GM12878 (cell line): Measurements from ENCODE around the gene CNKSR3. TPM values are rescaled to one million over a fixed set of nuclear protein-coding genes. Genes with fewer than 3 reads are reported as not detected.

ENCODE experiments used
- ATAC-seq: fragments of 200-7000 bp; cut with Tn5 transposase; 3 replicates; pipeline ENCODE4 v1.9.1; 2020; ENCODE audit warnings: mild to moderate bottlenecking, moderate library complexity
- BruUV-seq: library from RNA; stranded (reverse); fragments of 400-500 nt; replicated peaks from 2 replicates; lab custom pipeline; 2021; lab: Mats Ljungman, UMichigan
- CTCF ChIA-PET: fragments of 300-600 bp; sonication (Branson Sonifier 250); formaldehyde crosslinking; extraction: SDS; loops from one replicate; lab custom pipeline; 2021; ENCODE audit warnings: inconsistent platforms; lab: Yijun Ruan, JAX
- POLR2A ChIA-PET: fragments of 350-600 bp; formaldehyde crosslinking; extraction: SDS; loops from one replicate; lab custom pipeline; 2021; ENCODE audit warnings: inconsistent platforms; lab: Charles Lee
- RAD21 ChIA-PET: fragments of 300-600 bp; sonication (Branson Sonifier 250); formaldehyde crosslinking; loops from one replicate; lab custom pipeline; 2023; ENCODE audit warnings: antibody characterized with exemption; ENCODE audit not compliant: unreplicated experiment; lab: Charles Lee
- SMC1A ChIA-PET: fragments of 300-600 bp; sonication (Branson Sonifier 250); formaldehyde crosslinking; loops from one replicate; lab custom pipeline; 2023; ENCODE audit not compliant: unreplicated experiment, uncharacterized antibody; lab: Charles Lee
- DNase-seq: peaks from one replicate; pipeline ENCODE4 v3.0.0-alpha.2; 2011; ENCODE audit warnings: low read depth, low spot score
- FAIRE-seq: peaks from 3 replicates; lab custom pipeline; 2011; peaks lifted over from hg19 to GRCh38; lab: Jason Lieb, UNC
- H2AFZ ChIP-seq: 2 replicates; pipeline ENCODE4 v1.6.0; 2011; ENCODE audit warnings: low read depth, low read length, control low read depth; ENCODE audit not compliant: control insufficient read depth
- H3K27ac ChIP-seq: 2 replicates; pipeline ENCODE4 v1.5.1; 2011; ENCODE audit warnings: control low read depth; ENCODE audit not compliant: control insufficient read depth, insufficient read depth
- H3K27me3 ChIP-seq, 2 experiments: replicated peaks in 1 of 2; 2 replicates each; pipeline versions ENCODE4 v1.6.0 to v1.6.1; 2011; ENCODE audit warnings: low read length in 1 of 2; ENCODE audit not compliant: control insufficient read depth in 2 of 2, insufficient read depth in 2 of 2
- H3K36me3 ChIP-seq, 2 experiments: 2 replicates each; pipeline ENCODE4 v1.5.1; 2011; ENCODE audit warnings: low read length in 1 of 2; ENCODE audit not compliant: control insufficient read depth in 2 of 2, insufficient read depth in 2 of 2
- H3K4me1 ChIP-seq: 2 replicates; pipeline ENCODE4 v1.6.1; 2011; ENCODE audit warnings: mild to moderate bottlenecking, low read length, moderate library complexity, mixed read lengths; ENCODE audit not compliant: control insufficient read depth, insufficient read depth
- H3K4me2 ChIP-seq: 2 replicates; pipeline ENCODE4 v1.6.0; 2011; ENCODE audit warnings: control low read depth; ENCODE audit not compliant: control insufficient read depth, insufficient read depth
- H3K4me3 ChIP-seq: fragments of 200-600 bp; sonication (generic); 2 replicates; pipeline ENCODE4 v1.5.1; 2016
- H3K79me2 ChIP-seq: 2 replicates; pipeline ENCODE4 v1.6.0; 2011; ENCODE audit warnings: low read length; ENCODE audit not compliant: control insufficient read depth, insufficient read depth
- H3K9ac ChIP-seq: 2 replicates; pipeline ENCODE4 v1.8.0; 2011; ENCODE audit warnings: low read length, control low read depth, mixed read lengths; ENCODE audit not compliant: control insufficient read depth, insufficient read depth
- H3K9me3 ChIP-seq: replicated peaks from 3 replicates; pipeline ENCODE4 v1.5.1; 2011; ENCODE audit warnings: mild to moderate bottlenecking, low read length; ENCODE audit not compliant: control insufficient read depth, insufficient read depth
- H4K20me1 ChIP-seq: 2 replicates; pipeline ENCODE4 v1.6.0; 2011; ENCODE audit not compliant: control insufficient read depth, insufficient read depth
- BHLHE40 ChIP-seq, 2 experiments: fragments of 450-650 bp in 1 of 2; IDR thresholded peaks; 2 replicates each; pipeline ENCODE4 v1.6.1; 2011 to 2017; ENCODE audit warnings: low read depth in 2 of 2, borderline replicate concordance in 1 of 2, improper control_type of control experiment in 1 of 2, low read length in 1 of 2, mild to moderate bottlenecking in 1 of 2
- CHD1 ChIP-seq: IDR thresholded peaks from 2 replicates; pipeline ENCODE4 v1.6.1; 2012; ENCODE audit warnings: low read depth, low read length, improper control_type of control experiment
- CREB1 ChIP-seq: IDR thresholded peaks from 2 replicates; pipeline ENCODE4 v1.6.1; 2012; ENCODE audit warnings: low read depth, mild to moderate bottlenecking, inconsistent platforms
- GATAD2B ChIP-seq: fragments of 450-650 bp; conservative IDR thresholded peaks from 2 replicates; pipeline ENCODE4 v1.6.1; 2017; ENCODE audit warnings: low read depth, mild to moderate bottlenecking, moderate library complexity
- LARP7 ChIP-seq: fragments of 450-650 bp; IDR thresholded peaks from 2 replicates; pipeline ENCODE4 v1.6.1; 2017; ENCODE audit warnings: mild to moderate bottlenecking
- MTA3 ChIP-seq: IDR thresholded peaks from 2 replicates; pipeline ENCODE4 v1.6.1; 2012; ENCODE audit warnings: low read length, inconsistent platforms, borderline replicate concordance
- NBN ChIP-seq: fragments of 450-650 bp; IDR thresholded peaks from 2 replicates; pipeline ENCODE4 v1.6.1; 2016
- NFXL1 ChIP-seq: fragments of 450-650 bp; IDR thresholded peaks from 2 replicates; pipeline ENCODE4 v1.6.1; 2017; ENCODE audit warnings: antibody characterized with exemption, mild to moderate bottlenecking, borderline replicate concordance
- PAX8 ChIP-seq: fragments of 450-650 bp; IDR thresholded peaks from 2 replicates; pipeline ENCODE4 v1.6.1; 2017; ENCODE audit warnings: mild to moderate bottlenecking, moderate library complexity
- RBBP5 ChIP-seq: fragments of 200-600 bp; sonication (generic); conservative IDR thresholded peaks from 2 replicates; pipeline ENCODE4 v1.6.1; 2016
- TCF7 ChIP-seq: IDR thresholded peaks from 2 replicates; pipeline ENCODE4 v1.6.1; 2014; ENCODE audit warnings: antibody characterized with exemption, borderline replicate concordance
- ZNF622 ChIP-seq: fragments of 450-650 bp; IDR thresholded peaks from 2 replicates; pipeline ENCODE4 v1.6.1; 2017; ENCODE audit warnings: mild to moderate bottlenecking, inconsistent platforms
- WGBS: methylation state at CpG from one replicate; pipeline ENCODE4 v1.1.6; 2016; ENCODE audit warnings: low lambda C conversion rate; ENCODE audit not compliant: insufficient replicate concordance, insufficient coverage; ENCODE audit errors: missing lambda C conversion rate; 5-methylcytosine and 5-hydroxymethylcytosine counted together
- in situ Hi-C: fragments of 300-500 bp; cut with MboI; formaldehyde crosslinking; loops from 9 replicates; pipeline ENCODE4 v1.14.3; 2018; ENCODE audit warnings: mixed read lengths
- intact Hi-C: fragments of 100-400 bp; cut with micrococcal nuclease; formaldehyde crosslinking; loops from one replicate; pipeline ENCODE4 v1.14.2; 2022; ENCODE audit not compliant: unreplicated experiment
- polyA plus RNA-seq, 11 experiments: library from polyadenylated mRNA; depleted of rRNA in 4 of 11; unstranded in 6 of 11; stranded (reverse) in 5 of 11; fragments of >200 nt; fragmentation: Nextera tagmentation in 4 of 11; fragmentation: Illumina TruSeq in 1 of 11; extraction: Ambion mirVana in 4 of 11; extraction: Trizol in 1 of 11; gene quantifications; 1 replicate in 1 of 11; 2 replicates in 10 of 11; pipeline versions ENCODE4 v1.2.1 to v1.2.3, GENCODE V29; 2011 to 2016; ENCODE audit warnings: inconsistent platforms in 2 of 11, missing spikeins in 2 of 11, low read depth in 1 of 11
- total RNA-seq, 4 experiments: library from RNA; depleted of rRNA in 3 of 4; stranded (reverse); fragments of >200 nt in 3 of 4; fragmentation: Illumina TruSeq in 1 of 4; extraction: Trizol in 1 of 4; gene quantifications; 2 replicates each; pipeline versions ENCODE4 v1.2.1 to v1.2.3, GENCODE V29; 2013 to 2021
- TF ChIP-seq, protein P1 (sequence below): IDR thresholded peaks from 2 replicates; pipeline ENCODE4 v1.6.1; 2011; ENCODE audit warnings: borderline replicate concordance, low read depth, mild to moderate bottlenecking, moderate library complexity, mixed read lengths, low read length; ENCODE audit not compliant: insufficient read depth; ENCODE audit errors: extremely low read length
- TF ChIP-seq, protein P2 (sequence below): fragments of 450-650 bp; IDR thresholded peaks from 2 replicates; pipeline ENCODE4 v1.6.1; 2017; ENCODE audit warnings: mild to moderate bottlenecking, moderate library complexity
- TF ChIP-seq, protein P3 (sequence below): fragments of 150-350 bp; IDR thresholded peaks from 2 replicates; pipeline ENCODE4 v1.6.1; 2014; ENCODE audit warnings: mild to moderate bottlenecking, low read depth, low read length

CNKSR3 gene
- total and polyA plus RNA-seq, 10 of the 15 experiments (the other 5 are each of a cell fraction or from before 2014, with no cell fraction given): under 0.01 to 0.48 (median 0.12) TPM; not detected in 2

DNA sequence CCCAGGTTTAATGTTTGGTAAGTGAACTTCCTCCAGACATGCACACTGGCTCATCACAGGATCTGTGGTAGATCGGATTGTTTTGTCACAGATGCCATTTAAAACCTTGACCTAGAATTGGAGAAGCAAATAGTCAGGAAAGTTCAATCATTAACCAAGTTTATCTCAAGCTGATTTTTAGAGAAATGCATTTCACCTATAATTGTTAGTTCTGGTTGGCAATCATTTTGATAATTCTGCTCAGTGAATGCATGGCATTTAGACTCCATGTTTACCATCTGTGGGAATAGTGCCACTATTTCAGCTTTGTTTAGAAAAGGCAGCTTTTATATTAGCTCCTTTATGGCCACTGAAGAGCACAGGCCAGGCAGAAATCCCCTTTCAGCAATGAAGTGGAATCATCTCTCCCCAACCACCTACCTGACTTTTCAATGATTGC lies 80.0 kb downstream of the CNKSR3 start:
- H3K79me2 ChIP-seq: no peaks in the 10 kb centered on the region
- no peak overlapping the region for H3K9ac ChIP-seq
- ChIA-PET CTCF (no interaction called here), RAD21 (no interaction called here), SMC1A (no interaction called here), POLR2A (interaction anchor here (0.5 kb wide), 1 partner anchor 10 kb away, joined by 3 read pairs; no protein-coding TSS in a partner anchor)
- H3K4me1 ChIP-seq: no peaks in the 10 kb centered on the region
- BruUV-seq: no TSS peak
- FAIRE-seq (no peak), DNase-seq (no peak), ATAC-seq (no peak)
- no peak overlapping the region for H3K4me2 ChIP-seq
- H2AFZ ChIP-seq: no peak overlapping the region
- H3K4me3 ChIP-seq: no peak overlapping the region
- intact Hi-C loops: no loop called here
- H4K20me1 ChIP-seq: no peaks in the 10 kb centered on the region
- peaks cover 0 to under 1% of the 10 kb centered on the region in 2 experiments; a peak in 1 of 4 replicates for H3K27me3 ChIP-seq
- in situ Hi-C loops: no loop called here
- TF ChIP-seq, protein P1, sequence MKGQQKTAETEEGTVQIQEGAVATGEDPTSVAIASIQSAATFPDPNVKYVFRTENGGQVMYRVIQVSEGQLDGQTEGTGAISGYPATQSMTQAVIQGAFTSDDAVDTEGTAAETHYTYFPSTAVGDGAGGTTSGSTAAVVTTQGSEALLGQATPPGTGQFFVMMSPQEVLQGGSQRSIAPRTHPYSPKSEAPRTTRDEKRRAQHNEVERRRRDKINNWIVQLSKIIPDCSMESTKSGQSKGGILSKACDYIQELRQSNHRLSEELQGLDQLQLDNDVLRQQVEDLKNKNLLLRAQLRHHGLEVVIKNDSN: no peak
- TF ChIP-seq BHLHE40 (IDR thresholded peaks at IDR 0.05; ENCODE audit: borderline replicate concordance in 1 of 2, low read depth in 2 of 2, low read length in 1 of 2): no peak
- TF ChIP-seq ZNF622: no peak
- TF ChIP-seq LARP7: no peak
- TF ChIP-seq NFXL1: no peak
- no peak for TF ChIP-seq MTA3
- TF ChIP-seq, protein P2, sequence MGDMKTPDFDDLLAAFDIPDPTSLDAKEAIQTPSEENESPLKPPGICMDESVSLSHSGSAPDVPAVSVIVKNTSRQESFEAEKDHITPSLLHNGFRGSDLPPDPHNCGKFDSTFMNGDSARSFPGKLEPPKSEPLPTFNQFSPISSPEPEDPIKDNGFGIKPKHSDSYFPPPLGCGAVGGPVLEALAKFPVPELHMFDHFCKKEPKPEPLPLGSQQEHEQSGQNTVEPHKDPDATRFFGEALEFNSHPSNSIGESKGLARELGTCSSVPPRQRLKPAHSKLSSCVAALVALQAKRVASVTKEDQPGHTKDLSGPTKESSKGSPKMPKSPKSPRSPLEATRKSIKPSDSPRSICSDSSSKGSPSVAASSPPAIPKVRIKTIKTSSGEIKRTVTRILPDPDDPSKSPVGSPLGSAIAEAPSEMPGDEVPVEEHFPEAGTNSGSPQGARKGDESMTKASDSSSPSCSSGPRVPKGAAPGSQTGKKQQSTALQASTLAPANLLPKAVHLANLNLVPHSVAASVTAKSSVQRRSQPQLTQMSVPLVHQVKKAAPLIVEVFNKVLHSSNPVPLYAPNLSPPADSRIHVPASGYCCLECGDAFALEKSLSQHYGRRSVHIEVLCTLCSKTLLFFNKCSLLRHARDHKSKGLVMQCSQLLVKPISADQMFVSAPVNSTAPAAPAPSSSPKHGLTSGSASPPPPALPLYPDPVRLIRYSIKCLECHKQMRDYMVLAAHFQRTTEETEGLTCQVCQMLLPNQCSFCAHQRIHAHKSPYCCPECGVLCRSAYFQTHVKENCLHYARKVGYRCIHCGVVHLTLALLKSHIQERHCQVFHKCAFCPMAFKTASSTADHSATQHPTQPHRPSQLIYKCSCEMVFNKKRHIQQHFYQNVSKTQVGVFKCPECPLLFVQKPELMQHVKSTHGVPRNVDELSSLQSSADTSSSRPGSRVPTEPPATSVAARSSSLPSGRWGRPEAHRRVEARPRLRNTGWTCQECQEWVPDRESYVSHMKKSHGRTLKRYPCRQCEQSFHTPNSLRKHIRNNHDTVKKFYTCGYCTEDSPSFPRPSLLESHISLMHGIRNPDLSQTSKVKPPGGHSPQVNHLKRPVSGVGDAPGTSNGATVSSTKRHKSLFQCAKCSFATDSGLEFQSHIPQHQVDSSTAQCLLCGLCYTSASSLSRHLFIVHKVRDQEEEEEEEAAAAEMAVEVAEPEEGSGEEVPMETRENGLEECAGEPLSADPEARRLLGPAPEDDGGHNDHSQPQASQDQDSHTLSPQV: no peak
- no peak for TF ChIP-seq GATAD2B
- no peak for TF ChIP-seq RBBP5
- TF ChIP-seq CHD1: no peak
- TF ChIP-seq PAX8: no peak
- no peak for TF ChIP-seq CREB1
- TF ChIP-seq, protein P3, sequence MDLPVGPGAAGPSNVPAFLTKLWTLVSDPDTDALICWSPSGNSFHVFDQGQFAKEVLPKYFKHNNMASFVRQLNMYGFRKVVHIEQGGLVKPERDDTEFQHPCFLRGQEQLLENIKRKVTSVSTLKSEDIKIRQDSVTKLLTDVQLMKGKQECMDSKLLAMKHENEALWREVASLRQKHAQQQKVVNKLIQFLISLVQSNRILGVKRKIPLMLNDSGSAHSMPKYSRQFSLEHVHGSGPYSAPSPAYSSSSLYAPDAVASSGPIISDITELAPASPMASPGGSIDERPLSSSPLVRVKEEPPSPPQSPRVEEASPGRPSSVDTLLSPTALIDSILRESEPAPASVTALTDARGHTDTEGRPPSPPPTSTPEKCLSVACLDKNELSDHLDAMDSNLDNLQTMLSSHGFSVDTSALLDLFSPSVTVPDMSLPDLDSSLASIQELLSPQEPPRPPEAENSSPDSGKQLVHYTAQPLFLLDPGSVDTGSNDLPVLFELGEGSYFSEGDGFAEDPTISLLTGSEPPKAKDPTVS: no peak
- TF ChIP-seq TCF7: no peak
- TF ChIP-seq NBN: no peak
- H3K9me3 ChIP-seq: no peaks in the 10 kb centered on the region
- H3K27ac ChIP-seq: no peak overlapping the region
- WGBS: 55% methylated on average over 1 of the region's 1 CpG
- no peaks in the 10 kb centered on the region for H3K36me3 ChIP-seq
